RWPE1 (cell line): ENCODE measurements around the gene PMS1.

Experiments
- CTCF ChIA-PET: fragments of 350-600 bp; sonication (Branson Sonifier 250); formaldehyde crosslinking; extraction: SDS; loops from one replicate; lab custom pipeline; 2021; lab: Yijun Ruan, JAX
- POLR2A ChIA-PET: fragments of 400-600 bp; formaldehyde crosslinking; extraction: SDS; loops from one replicate; lab custom pipeline; 2020; ENCODE audit warnings: antibody characterized with exemption; ENCODE audit not compliant: low non-redundant PET; lab: Yijun Ruan, JAX
- DNase-seq: peaks from one replicate; pipeline ENCODE4 v3.0.0; 2012; ENCODE audit warnings: low spot score
- H3K27ac ChIP-seq: fragments of 450-650 bp; 2 replicates; pipeline ENCODE4 v1.5.1; 2017
- CTCF ChIP-seq: fragments of 450-650 bp; conservative IDR thresholded peaks from 2 replicates; pipeline ENCODE4 v1.5.1; 2017; ENCODE audit warnings: low read depth, mild to moderate bottlenecking

PMS1 gene

GRCh38 chr2:189868896-189869295 is 84.6 kb downstream of the PMS1 start:
- POLR2A ChIA-PET = no interaction called here
- CTCF ChIA-PET = interaction anchor here (0.6 kb wide), 1 partner anchor 58 kb away, joined by 3 read pairs; no protein-coding TSS in a partner anchor
- TF ChIP-seq CTCF = no peak
- no peak for DNase-seq
- no peak overlapping the region for H3K27ac ChIP-seq

GRCh38 chr2:189870381-189871085 is 86.3 kb downstream of the PMS1 start:
- TF ChIP-seq CTCF = no peak
- CTCF ChIA-PET = no interaction called here
- H3K27ac ChIP-seq = no peak overlapping the region
- DNase-seq = no peak
- POLR2A ChIA-PET = no interaction called here

- DNase-seq = no peak
- POLR2A ChIA-PET = no interaction called here
These were observed 89.4 kb downstream of the PMS1 start for GRCh38 chr2:189873696-189874095.

GRCh38 chr2:189874586-189875320 is 90.5 kb downstream of the PMS1 start:
- H3K27ac ChIP-seq = no peak overlapping the region
- ChIA-PET CTCF (no interaction called here), POLR2A (no interaction called here)
- TF ChIP-seq CTCF = no peak
- DNase-seq = no peak

More at GRCh38 chr2:189873696-189874095, 89.4 kb downstream of the PMS1 start:
- no peak overlapping the region for H3K27ac ChIP-seq
- CTCF ChIA-PET = no interaction called here
- TF ChIP-seq CTCF = no peak

- TF ChIP-seq CTCF = no peak
- DNase-seq = no peak
- ChIA-PET CTCF (interaction anchor here (0.7 kb wide), 1 partner anchor 255 kb away, joined by 4 read pairs; no protein-coding TSS in a partner anchor), POLR2A (no interaction called here)
- no peak overlapping the region for H3K27ac ChIP-seq
These were observed 92.0 kb downstream of the PMS1 start for GRCh38 chr2:189876271-189876670.

GRCh38 chr2:189879716-189880081 is 95.4 kb downstream of the PMS1 start:
- no peak overlapping the region for H3K27ac ChIP-seq
- no peak for DNase-seq
- no peak for TF ChIP-seq CTCF
- ChIA-PET POLR2A (no interaction called here), CTCF (no interaction called here)
